ENCODE data around the gene WDR48. TPM values are rescaled to one million over a fixed set of nuclear protein-coding genes. Genes with fewer than 3 reads are reported as not detected.
"Not testable (repeated sequence)": the region's sequence is repeated elsewhere in the genome, so short reads cannot be mapped to it uniquely, and the experiment has no call there.

The WDR48 gene
- total RNA-seq, 1 donor from 2014 or later: 24.5 TPM

GRCh38 chr3:39061228-39061627 lies 9.4 kb downstream of the WDR48 start:
- intact Hi-C loops (cut with DNase I): not testable (repeated sequence)

GRCh38 chr3:39062180-39062579 lies 10.4 kb downstream of the WDR48 start:
- DNase-seq (ENCODE audit: low spot score): no peak
- intact Hi-C loops (cut with DNase I): no loop called here

More at GRCh38 chr3:39061228-39061627, 9.4 kb downstream of the WDR48 start:
- not testable (repeated sequence) for DNase-seq (ENCODE audit: low spot score)

- no peak for DNase-seq (ENCODE audit: low spot score)
- intact Hi-C loops (cut with DNase I): no loop called here
These were observed 11.3 kb downstream of the WDR48 start for GRCh38 chr3:39063143-39063542.

GRCh38 chr3:39064646-39065045 lies 12.8 kb downstream of the WDR48 start:
- DNase-seq (ENCODE audit: low spot score): no peak
- intact Hi-C loops (cut with DNase I): no loop called here

- intact Hi-C loops (cut with DNase I): no loop called here
These were observed 13.4 kb downstream of the WDR48 start for GRCh38 chr3:39065197-39065596.

GRCh38 chr3:39067286-39067685 lies 15.5 kb downstream of the WDR48 start:
- no peak for DNase-seq (ENCODE audit: low spot score)
- intact Hi-C loops (cut with DNase I): no loop called here

More at GRCh38 chr3:39065197-39065596, 13.4 kb downstream of the WDR48 start:
- DNase-seq (ENCODE audit: low spot score): no peak

GRCh38 chr3:39068556-39068955 lies 16.7 kb downstream of the WDR48 start:
- intact Hi-C loops (cut with DNase I): no loop called here
- no peak for DNase-seq (ENCODE audit: low spot score)

- no peak for DNase-seq (ENCODE audit: low spot score)
- intact Hi-C loops (cut with DNase I): no loop called here
These were observed 24.1 kb downstream of the WDR48 start for GRCh38 chr3:39075910-39076309.

- no peak for DNase-seq (ENCODE audit: low spot score)
- intact Hi-C loops (cut with DNase I): no loop called here
These were observed 27.7 kb downstream of the WDR48 start for GRCh38 chr3:39079530-39079929.

- DNase-seq (ENCODE audit: low spot score): no peak
- intact Hi-C loops (cut with DNase I): no loop called here
These were observed 28.2 kb downstream of the WDR48 start for GRCh38 chr3:39080026-39080425.

GRCh38 chr3:39082666-39083313 lies 31.0 kb downstream of the WDR48 start:
- DNase-seq (ENCODE audit: low spot score): no peak
- intact Hi-C loops (cut with DNase I): no loop called here

GRCh38 chr3:39086144-39086543 lies 34.3 kb downstream of the WDR48 start:
- no peak for DNase-seq (ENCODE audit: low spot score)
- intact Hi-C loops (cut with DNase I): no loop called here

GRCh38 chr3:39088456-39088855 lies 36.6 kb downstream of the WDR48 start:
- intact Hi-C loops (cut with DNase I): no loop called here
- no peak for DNase-seq (ENCODE audit: low spot score)

- intact Hi-C loops (cut with DNase I): no loop called here
- DNase-seq (ENCODE audit: low spot score): no peak
These were observed 37.1 kb downstream of the WDR48 start for GRCh38 chr3:39088889-39089288.

GRCh38 chr3:39090922-39091321 lies 39.1 kb downstream of the WDR48 start:
- no peak for DNase-seq (ENCODE audit: low spot score)
- intact Hi-C loops (cut with DNase I): no loop called here

GRCh38 chr3:39094851-39095677 lies 43.2 kb downstream of the WDR48 start:
- intact Hi-C loops (cut with DNase I): no loop called here
- DNase-seq (ENCODE audit: low spot score): no peak

GRCh38 chr3:39095778-39096177 lies 44.0 kb downstream of the WDR48 start:
- no peak for DNase-seq (ENCODE audit: low spot score)
- intact Hi-C loops (cut with DNase I): no loop called here

GRCh38 chr3:39096775-39097174 lies 45.0 kb downstream of the WDR48 start:
- intact Hi-C loops (cut with DNase I): no loop called here
- DNase-seq (ENCODE audit: low spot score): no peak

- no peak for DNase-seq (ENCODE audit: low spot score)
- intact Hi-C loops (cut with DNase I): no loop called here
These were observed 46.1 kb downstream of the WDR48 start for GRCh38 chr3:39097716-39098472.

- no peak for DNase-seq (ENCODE audit: low spot score)
- intact Hi-C loops (cut with DNase I): no loop called here
These were observed 46.7 kb downstream of the WDR48 start for GRCh38 chr3:39098473-39099000.
